H1 (cell line): Measurements from ENCODE around the gene MAP4. TPM values are rescaled to one million over a fixed set of nuclear protein-coding genes. Genes with fewer than 3 reads are reported as not detected.

Source experiments
- CTCF ChIA-PET: fragments of 300-600 bp; sonication (Branson Sonifier 250); formaldehyde crosslinking; loops from one replicate; lab custom pipeline; 2021; ENCODE audit not compliant: partially characterized antibody; lab: Charles Lee
- POLR2A ChIA-PET: fragments of 300-600 bp; sonication (Branson Sonifier 250); formaldehyde crosslinking; loops from one replicate; lab custom pipeline; 2021; ENCODE audit warnings: inconsistent platforms; ENCODE audit not compliant: partially characterized antibody; lab: Charles Lee
- DNase-seq, 2 experiments: peaks; one replicate each; pipeline versions ENCODE4 v3.0.0 to v3.0.0-alpha.2; 2010 to 2022; ENCODE audit warnings: low spot score in 2 of 2, low read depth in 1 of 2, mixed read lengths in 1 of 2
- FAIRE-seq: peaks from 2 replicates; lab custom pipeline; 2011; peaks lifted over from hg19 to GRCh38; lab: Jason Lieb, UNC
- H2AFZ ChIP-seq: 2 replicates; pipeline ENCODE4 v1.8.1; 2012; ENCODE audit warnings: low read length, inconsistent platforms
- H2AK5ac ChIP-seq: 2 replicates; pipeline ENCODE4 v1.6.1; 2013; ENCODE audit warnings: low read depth, low read length
- H2BK120ac ChIP-seq: replicated peaks from 2 replicates; pipeline ENCODE3; 2013; ENCODE audit warnings: low read depth, low read length, inconsistent platforms
- H2BK12ac ChIP-seq: 2 replicates; pipeline ENCODE4 v1.6.1; 2013; ENCODE audit warnings: low read depth, low read length
- H2BK15ac ChIP-seq: 2 replicates; pipeline ENCODE4 v1.6.1; 2013; ENCODE audit warnings: low read length
- H2BK20ac ChIP-seq: 2 replicates; pipeline ENCODE4 v1.6.1; 2013; ENCODE audit warnings: low read length
- H2BK5ac ChIP-seq: 2 replicates; pipeline ENCODE4 v1.6.1; 2013; ENCODE audit warnings: low read depth, low read length
- H3K14ac ChIP-seq: 2 replicates; pipeline ENCODE4 v1.6.1; 2013; ENCODE audit warnings: inconsistent platforms; ENCODE audit not compliant: insufficient read length
- H3K18ac ChIP-seq: 2 replicates; pipeline ENCODE4 v1.6.1; 2013; ENCODE audit warnings: low read length; ENCODE audit errors: extremely low read depth
- H3K23ac ChIP-seq: 2 replicates; pipeline ENCODE4 v1.6.1; 2013; ENCODE audit warnings: inconsistent platforms; ENCODE audit not compliant: insufficient read length
- H3K23me2 ChIP-seq: 2 replicates; pipeline ENCODE4 v1.6.1; 2013; ENCODE audit warnings: low read depth, low read length
- H3K27ac ChIP-seq: 2 replicates; pipeline ENCODE4 v1.6.1; 2011; ENCODE audit warnings: low read depth, low read length, inconsistent platforms
- H3K27me3 ChIP-seq, 4 experiments: replicated peaks in 1 of 4; 1 replicate in 1 of 4; 2 replicates in 3 of 4; pipeline versions ENCODE4 v1.6.1 to v1.8.1; 2011 to 2013; ENCODE audit warnings: low read length in 3 of 4, mild to moderate bottlenecking in 3 of 4, inconsistent platforms in 2 of 4, mixed read lengths in 2 of 4, moderate library complexity in 1 of 4; ENCODE audit not compliant: control insufficient read depth in 3 of 4, insufficient read depth in 3 of 4; ENCODE audit errors: extremely low read depth in 1 of 4
- H3K36me3 ChIP-seq, 4 experiments: 2 replicates each; pipeline versions ENCODE4 v1.6.1 to v1.8.1; 2011 to 2013; ENCODE audit warnings: mild to moderate bottlenecking in 4 of 4, low read length in 3 of 4, moderate library complexity in 2 of 4, control low read depth in 1 of 4, inconsistent platforms in 1 of 4; ENCODE audit not compliant: insufficient read depth in 4 of 4, control insufficient read depth in 2 of 4
- H3K4ac ChIP-seq: replicated peaks from 2 replicates; pipeline ENCODE3; 2013; ENCODE audit warnings: low read length, low read depth, mixed read lengths, inconsistent platforms; ENCODE audit not compliant: insufficient read length
- H3K4me1 ChIP-seq, 4 experiments: replicated peaks in 1 of 4; 1 replicate in 1 of 4; 2 replicates in 3 of 4; pipeline versions ENCODE4 v1.6.1 to v1.8.1; 2011 to 2013; ENCODE audit warnings: low read length in 3 of 4, inconsistent platforms in 2 of 4, mixed read lengths in 1 of 4; ENCODE audit not compliant: insufficient read depth in 4 of 4, control insufficient read depth in 3 of 4
- H3K4me2 ChIP-seq, 2 experiments: 2 replicates each; pipeline versions ENCODE4 v1.6.1 to v1.8.1; 2011 to 2013; ENCODE audit warnings: low read depth in 2 of 2, low read length in 2 of 2, control low read depth in 1 of 2, inconsistent platforms in 1 of 2, mild to moderate bottlenecking in 1 of 2; ENCODE audit not compliant: insufficient read depth in 1 of 2
- H3K4me3 ChIP-seq, 4 experiments: fragments of 200-600, 300-600 bp in 1 of 4; sonication (generic), shearing (Covaris generic), sonication (Bioruptor Twin) in 1 of 4; 2 replicates each; pipeline versions ENCODE4 v1.5.1 to v1.8.1; 2011 to 2016; ENCODE audit warnings: low read length in 4 of 4, low read depth in 3 of 4, control low read depth in 2 of 4, inconsistent platforms in 2 of 4, mild to moderate bottlenecking in 2 of 4, mixed read lengths in 1 of 4, moderate library complexity in 1 of 4; ENCODE audit not compliant: insufficient read depth in 2 of 4; ENCODE audit errors: extremely low read depth in 1 of 4
- H3K56ac ChIP-seq: replicated peaks from 2 replicates; pipeline ENCODE3; 2013; ENCODE audit warnings: low read depth, mild to moderate bottlenecking, mixed read lengths, low read length, inconsistent platforms; ENCODE audit not compliant: insufficient read length
- H3K79me1 ChIP-seq: 2 replicates; pipeline ENCODE4 v1.6.1; 2013; ENCODE audit warnings: low read depth, low read length, control low read depth
- H3K79me2 ChIP-seq, 2 experiments: 2 replicates each; pipeline versions ENCODE4 v1.6.1 to v1.8.1; 2012 to 2013; ENCODE audit warnings: low read length in 2 of 2, mild to moderate bottlenecking in 2 of 2, inconsistent platforms in 1 of 2; ENCODE audit not compliant: insufficient read depth in 2 of 2, control insufficient read depth in 1 of 2
- H3K9ac ChIP-seq, 4 experiments: replicated peaks in 1 of 4; 1 replicate in 1 of 4; 2 replicates in 3 of 4; pipeline versions ENCODE4 v1.6.1 to v1.8.1; 2011 to 2013; ENCODE audit warnings: low read depth in 3 of 4, low read length in 3 of 4, control low read depth in 2 of 4, mild to moderate bottlenecking in 2 of 4, moderate library complexity in 2 of 4, inconsistent platforms in 1 of 4; ENCODE audit errors: extremely low read depth in 1 of 4
- H3K9me3 ChIP-seq, 2 experiments: 2 replicates each; pipeline versions ENCODE4 v1.6.1 to v1.8.1; 2012 to 2013; ENCODE audit warnings: mild to moderate bottlenecking in 2 of 2, moderate library complexity in 2 of 2, control low read depth in 1 of 2, inconsistent platforms in 1 of 2, low read depth in 1 of 2, low read length in 1 of 2, mixed read lengths in 1 of 2; ENCODE audit not compliant: insufficient read depth in 2 of 2
- H4K20me1 ChIP-seq, 2 experiments: replicated peaks in 1 of 2; 2 replicates each; pipeline versions ENCODE3 to v1.8.1; 2011 to 2013; ENCODE audit warnings: inconsistent platforms in 2 of 2, low read length in 2 of 2, mild to moderate bottlenecking in 1 of 2; ENCODE audit not compliant: insufficient read depth in 2 of 2, control insufficient read depth in 1 of 2
- H4K5ac ChIP-seq: 2 replicates; pipeline ENCODE4 v1.6.1; 2013; ENCODE audit warnings: low read length, low read depth, mixed read lengths, inconsistent platforms; ENCODE audit not compliant: insufficient read length
- H4K8ac ChIP-seq: 2 replicates; pipeline ENCODE4 v1.8.0; 2013; ENCODE audit warnings: mild to moderate bottlenecking, moderate library complexity, low read length, inconsistent platforms; ENCODE audit not compliant: insufficient read depth; ENCODE audit errors: extremely low read depth
- H4K91ac ChIP-seq: replicated peaks from 2 replicates; pipeline ENCODE3; 2013; ENCODE audit warnings: low read length, mixed read lengths, inconsistent platforms; ENCODE audit not compliant: insufficient read length
- BACH1 ChIP-seq: IDR thresholded peaks from 2 replicates; pipeline ENCODE4 v1.6.1; 2012; ENCODE audit warnings: low read length, improper control_type of control experiment
- BCL11A ChIP-seq, 2 experiments: IDR thresholded peaks; one replicate each; pipeline ENCODE4 v1.6.1; 2011; ENCODE audit warnings: low read depth in 2 of 2, low read length in 2 of 2, mild to moderate bottlenecking in 2 of 2
- CBX8 ChIP-seq: fragments of 300-800, 300-1000 bp; sonication (generic); IDR thresholded peaks from 2 replicates; pipeline ENCODE4 v1.7.1; 2016; ENCODE audit warnings: low read depth, low read length, borderline replicate concordance
- CEBPB ChIP-seq: IDR thresholded peaks from 2 replicates; pipeline ENCODE4 v1.6.1; 2012; ENCODE audit warnings: low read depth, low read length
- CREB1 ChIP-seq: IDR thresholded peaks from 2 replicates; pipeline ENCODE4 v1.6.1; 2012; ENCODE audit warnings: inconsistent platforms
- JUND ChIP-seq: IDR thresholded peaks from 2 replicates; pipeline ENCODE4 v1.6.1; 2011; ENCODE audit warnings: mild to moderate bottlenecking, improper control_type of control experiment, low read length
- KDM5A ChIP-seq: fragments of 200-600 bp; IDR thresholded peaks from 2 replicates; pipeline ENCODE4 v1.7.1; 2012; ENCODE audit warnings: mild to moderate bottlenecking, low read length, inconsistent platforms, mixed read lengths
- PHF8 ChIP-seq: fragments of 200-600 bp; sonication (generic); conservative IDR thresholded peaks from 2 replicates; pipeline ENCODE4 v1.7.1; 2012; ENCODE audit warnings: low read depth, mild to moderate bottlenecking, inconsistent platforms, low read length, moderate library complexity
- RAD21 ChIP-seq, 2 experiments: IDR thresholded peaks in 1 of 2; conservative IDR thresholded peaks in 1 of 2; 2 replicates each; pipeline ENCODE4 v1.6.1; 2011; ENCODE audit warnings: low read depth in 2 of 2, low read length in 2 of 2, improper control_type of control experiment in 1 of 2, inconsistent platforms in 1 of 2, mild to moderate bottlenecking in 1 of 2, moderate library complexity in 1 of 2
- RXRA ChIP-seq: IDR thresholded peaks from 2 replicates; pipeline ENCODE4 v1.6.1; 2011; ENCODE audit warnings: low read depth, mild to moderate bottlenecking, low read length, moderate library complexity; ENCODE audit not compliant: insufficient read depth
- SAP30 ChIP-seq: fragments of 300-600 bp; sonication (generic); IDR thresholded peaks from 2 replicates; pipeline ENCODE4 v1.7.1; 2012; ENCODE audit warnings: low read length, moderate library complexity, mild to moderate bottlenecking, inconsistent platforms; ENCODE audit not compliant: insufficient read depth, insufficient replicate concordance
- TAF7 ChIP-seq: optimal IDR thresholded peaks from 2 replicates; pipeline ENCODE3; 2011; ENCODE audit warnings: low read depth, mild to moderate bottlenecking, inconsistent platforms, low read length, moderate library complexity, borderline replicate concordance
- WGBS, 2 experiments: shearing (Covaris generic) in 1 of 2; methylation state at CpG; one replicate each; pipeline versions ENCODE4 v1.1.6 to v1.1.7; 2013 to 2015; ENCODE audit warnings: low lambda C conversion rate in 2 of 2, mixed read lengths in 2 of 2, inconsistent platforms in 1 of 2, low coverage in 1 of 2, missing lambda C conversion rate in 1 of 2; ENCODE audit not compliant: insufficient replicate concordance in 2 of 2, insufficient coverage in 1 of 2, insufficient read length in 1 of 2; ENCODE audit errors: extremely low coverage in 1 of 2, missing lambda C conversion rate in 1 of 2; 5-methylcytosine and 5-hydroxymethylcytosine counted together
- polyA plus RNA-seq, 7 experiments: library from polyadenylated mRNA; depleted of rRNA in 3 of 7; stranded (reverse) in 5 of 7; unstranded in 2 of 7; fragments of >200 nt in 5 of 7; fragments of 200-250 nt in 2 of 7; gene quantifications; 1 replicate in 5 of 7; 2 replicates in 1 of 7; 4 replicates in 1 of 7; pipeline versions ENCODE4 v1.2.1 to v1.2.3, GENCODE V29; 2011 to 2013; ENCODE audit warnings: missing spikeins in 2 of 7, mixed read lengths in 2 of 7
- total RNA-seq: library from RNA; stranded (reverse); fragmentation: NEBNext Ultra II Directional; extraction: Animal tissue kit (Norgen Biotek cat#: 25700); gene quantifications from 2 replicates; pipeline ENCODE4 v1.2.1, GENCODE V29; 2021

MAP4 gene
- total and polyA plus RNA-seq, 2 of the 8 experiments (the other 6 are each of a cell fraction or from before 2014, with no cell fraction given), result 67.0 to 179 TPM

DNA sequence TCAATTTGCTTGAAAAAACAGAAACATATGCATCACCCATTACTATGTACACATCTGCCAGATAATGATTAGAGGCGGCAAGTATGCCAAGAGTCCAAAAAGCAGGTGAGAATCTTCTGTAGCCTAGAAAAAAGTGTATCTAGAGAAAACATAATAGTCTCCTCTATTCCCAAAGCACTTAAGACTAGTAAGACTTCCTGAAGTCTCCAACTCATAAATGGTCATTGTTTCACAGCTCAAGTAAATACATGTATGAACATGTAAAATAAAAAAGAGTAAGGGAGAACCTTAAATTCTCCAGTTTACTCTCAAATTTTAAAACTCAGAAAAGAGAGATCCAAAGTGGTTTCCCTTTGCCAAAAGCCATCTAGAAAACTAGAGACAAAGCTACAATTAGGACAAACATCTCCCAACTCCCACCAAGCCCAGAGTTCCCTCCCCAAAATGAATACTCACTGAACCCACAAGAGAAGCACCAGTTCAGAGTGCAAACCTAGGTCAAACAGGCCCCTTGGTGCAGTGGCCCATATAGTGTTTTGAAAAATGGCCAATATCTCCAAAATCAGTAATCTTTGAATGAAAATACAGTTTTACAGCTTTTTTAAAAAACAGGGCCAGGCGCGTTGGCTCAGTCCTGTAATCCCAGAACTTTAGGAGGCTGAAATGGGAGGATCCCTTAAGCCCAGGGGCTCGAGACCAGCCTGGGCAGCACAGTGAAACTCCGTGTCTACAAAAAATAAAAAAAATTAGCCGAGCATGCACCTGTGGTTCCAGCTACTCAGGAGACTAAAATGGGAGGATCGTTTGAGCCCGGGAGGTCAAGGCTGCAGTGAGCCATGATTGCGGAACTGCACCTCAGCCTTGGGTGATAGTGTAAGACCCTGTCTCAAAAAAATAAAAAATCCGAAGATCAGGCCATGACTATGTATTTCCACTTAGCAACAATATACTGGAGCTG is 11.0 kb upstream of the MAP4 start:
- CTCF ChIA-PET, result no interaction called here
- TF ChIP-seq SAP30 (no peak), BACH1 (no peak), RXRA (no peak), JUND (no peak), CREB1 (no peak), BCL11A (IDR thresholded peaks at IDR 0.05; ENCODE audit: low read depth in 2 of 2, low read length in 2 of 2) (no peak), CEBPB (no peak), TAF7 (no peak), PHF8 (no peak), KDM5A (no peak), RAD21 (IDR thresholded peaks at IDR 0.05 in 1 of 2, conservative IDR thresholded peaks at IDR 0.05 in 1 of 2; ENCODE audit: low read depth in 2 of 2, low read length in 2 of 2) (no peak), CBX8 (no peak)

More for the DNA sequence above, 11.0 kb upstream of the MAP4 start:
- H4K91ac ChIP-seq, result no peak overlapping the region
- no peak overlapping the region for H3K23ac ChIP-seq
- WGBS, 2 experiments, result 79% methylated on average over 10 of the region's 10 CpGs; no CpG with 5 or more reads in 1 of the 2 experiments
- no peak overlapping the region for H4K8ac ChIP-seq
- H2BK120ac ChIP-seq, result no peak overlapping the region
- no peak overlapping the region for H2AK5ac ChIP-seq
- H3K18ac ChIP-seq, result no peak overlapping the region
- H3K4me2 ChIP-seq, result no peak overlapping the region
- H4K5ac ChIP-seq, result no peak overlapping the region
- POLR2A ChIA-PET, result interaction anchor here (0.6 to 1.2 kb wide), 3 partner anchors 15 to 63 kb away, joined by 3 to 4 read pairs (median 3); no protein-coding TSS in a partner anchor
- H4K20me1 ChIP-seq, result peaks cover 0 to 2% of the 10 kb centered on the region in 2 experiments
- H2BK5ac ChIP-seq, result no peak overlapping the region
- FAIRE-seq, result no peak
- H2BK15ac ChIP-seq, result no peak overlapping the region
- H3K27me3 ChIP-seq, result no peaks in the 10 kb centered on the region
- no peaks in the 10 kb centered on the region for H3K9me3 ChIP-seq
- no peak overlapping the region for H3K14ac ChIP-seq
- H3K4ac ChIP-seq, result no peak overlapping the region
- no peak overlapping the region for H3K56ac ChIP-seq
- no peak overlapping the region for H2BK20ac ChIP-seq
- H3K23me2 ChIP-seq, result no peaks in the 10 kb centered on the region
- H3K79me2 ChIP-seq, result peaks cover 0 to 65% of the 10 kb centered on the region in 2 experiments; a peak in 2 of 4 replicates
- no peak overlapping the region for H3K27ac ChIP-seq
- no peak overlapping the region for H2BK12ac ChIP-seq
- peaks cover 0 to 3% (median 1%) of the 10 kb centered on the region in 4 experiments; a peak in 4 of 7 replicates for H3K4me1 ChIP-seq
- no peak overlapping the region for H3K4me3 ChIP-seq
- DNase-seq, result no peak
- H3K36me3 ChIP-seq, result no peaks in the 10 kb centered on the region
- H2AFZ ChIP-seq, result no peak overlapping the region
- no peak overlapping the region for H3K9ac ChIP-seq
- peaks cover 4% of the 10 kb centered on the region; the same call in 1 of the 2 replicates for H3K79me1 ChIP-seq
